GM12864 (cell line): ENCODE measurements around the gene IQCE.

Experiments
- DNase-seq: peaks from one replicate; pipeline ENCODE4 v3.0.0-alpha.2; 2011; ENCODE audit warnings: low read depth
- H3K4me3 ChIP-seq: 2 replicates; pipeline ENCODE4 v1.5.1; 2011; ENCODE audit warnings: mild to moderate bottlenecking, low read depth, low read length, control low read depth
- CTCF ChIP-seq: IDR thresholded peaks from 2 replicates; pipeline ENCODE4 v1.5.1; 2011; ENCODE audit warnings: low read depth, mild to moderate bottlenecking, moderate library complexity, low read length, control low read depth, inconsistent platforms; ENCODE audit errors: missing control alignments

IQCE gene

GRCh38 chr7:2576742-2577491 is 18.1 kb downstream of the IQCE start:
- TF ChIP-seq CTCF, result no peak
- no peak for DNase-seq
- H3K4me3 ChIP-seq, result no peak overlapping the region

GRCh38 chr7:2577914-2578680 is 19.3 kb downstream of the IQCE start:
- no peak for TF ChIP-seq CTCF
- no peak overlapping the region for H3K4me3 ChIP-seq
- no peak for DNase-seq

GRCh38 chr7:2580636-2581035 is 21.9 kb downstream of the IQCE start:
- H3K4me3 ChIP-seq, result no peak overlapping the region
- TF ChIP-seq CTCF, result no peak
- DNase-seq, result no peak

- no peak for TF ChIP-seq CTCF
- H3K4me3 ChIP-seq, result no peak overlapping the region
- DNase-seq, result no peak
Measured at GRCh38 chr7:2582006-2582735, 23.4 kb downstream of the IQCE start.

- no peak overlapping the region for H3K4me3 ChIP-seq
- DNase-seq, result no peak
- no peak for TF ChIP-seq CTCF
Measured at GRCh38 chr7:2583798-2584580, 25.2 kb downstream of the IQCE start.

- TF ChIP-seq CTCF, result no peak
- DNase-seq, result no peak
- H3K4me3 ChIP-seq, result no peak overlapping the region
Measured at GRCh38 chr7:2585446-2585845, 26.7 kb downstream of the IQCE start.
